DOHH2 (cell line): ENCODE measurements around the gene CAMTA1.

Experiments used
- EZH2phosphoT487 ChIP-seq: fragments of 200-600 bp; sonication (generic); IDR thresholded peaks from 2 replicates; pipeline ENCODE4 v1.6.1; 2017; ENCODE audit warnings: borderline replicate concordance, mild to moderate bottlenecking, antibody characterized with exemption, low read length, moderate library complexity, mixed read lengths
- TF ChIP-seq, protein P1 (sequence below): fragments of 200-600 bp; sonication (generic); IDR thresholded peaks from one replicate; pipeline ENCODE4 v1.5.1; 2014; ENCODE audit warnings: antibody characterized with exemption, mild to moderate bottlenecking, low read depth, low read length; ENCODE audit not compliant: poor library complexity, severe bottlenecking

DNA sequence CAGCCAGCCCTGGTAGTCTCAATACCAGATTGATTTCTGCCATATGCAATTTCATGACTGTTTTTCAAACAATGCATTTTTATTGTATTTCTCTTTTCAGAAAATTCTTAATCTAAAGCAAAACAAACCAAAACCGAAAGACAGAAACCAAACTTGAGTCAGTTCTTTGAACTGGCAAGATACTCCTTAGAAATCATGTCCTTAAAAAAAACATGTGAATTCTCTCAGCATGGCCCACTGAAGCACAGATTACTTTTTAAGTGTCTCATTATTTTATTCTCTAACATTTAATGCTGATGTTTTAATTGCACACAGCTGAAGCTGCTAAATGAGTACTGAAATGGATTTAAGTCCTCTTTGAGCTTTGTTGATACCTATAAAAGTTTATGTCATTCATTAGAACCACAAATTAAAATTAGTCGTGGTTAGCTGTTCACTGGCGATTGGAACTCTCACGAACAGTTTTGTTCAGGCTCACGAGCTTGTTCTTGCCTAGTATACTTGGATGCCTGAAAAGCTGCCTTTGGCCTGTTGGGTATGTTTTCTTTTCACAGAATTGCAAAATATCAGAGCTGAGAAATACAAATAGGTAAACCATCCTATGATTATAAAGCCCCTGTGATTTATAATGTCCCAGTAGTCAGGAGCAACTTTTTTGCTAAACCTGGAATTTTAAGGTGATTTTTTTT, 87.5 kb downstream of the CAMTA1 start:
- TF ChIP-seq, protein P1, sequence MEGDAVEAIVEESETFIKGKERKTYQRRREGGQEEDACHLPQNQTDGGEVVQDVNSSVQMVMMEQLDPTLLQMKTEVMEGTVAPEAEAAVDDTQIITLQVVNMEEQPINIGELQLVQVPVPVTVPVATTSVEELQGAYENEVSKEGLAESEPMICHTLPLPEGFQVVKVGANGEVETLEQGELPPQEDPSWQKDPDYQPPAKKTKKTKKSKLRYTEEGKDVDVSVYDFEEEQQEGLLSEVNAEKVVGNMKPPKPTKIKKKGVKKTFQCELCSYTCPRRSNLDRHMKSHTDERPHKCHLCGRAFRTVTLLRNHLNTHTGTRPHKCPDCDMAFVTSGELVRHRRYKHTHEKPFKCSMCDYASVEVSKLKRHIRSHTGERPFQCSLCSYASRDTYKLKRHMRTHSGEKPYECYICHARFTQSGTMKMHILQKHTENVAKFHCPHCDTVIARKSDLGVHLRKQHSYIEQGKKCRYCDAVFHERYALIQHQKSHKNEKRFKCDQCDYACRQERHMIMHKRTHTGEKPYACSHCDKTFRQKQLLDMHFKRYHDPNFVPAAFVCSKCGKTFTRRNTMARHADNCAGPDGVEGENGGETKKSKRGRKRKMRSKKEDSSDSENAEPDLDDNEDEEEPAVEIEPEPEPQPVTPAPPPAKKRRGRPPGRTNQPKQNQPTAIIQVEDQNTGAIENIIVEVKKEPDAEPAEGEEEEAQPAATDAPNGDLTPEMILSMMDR, result no peak
- no peak for TF ChIP-seq EZH2phosphoT487
